Bronchial epithelial cell (primary cell): Measurements from ENCODE around the gene PHOX2A. TPM values are rescaled to one million over a fixed set of nuclear protein-coding genes. Genes with fewer than 3 reads are reported as not detected.

Experiments
- DNase-seq: peaks from one replicate; pipeline ENCODE4 v3.0.0-alpha.2; 2010; ENCODE audit warnings: low read depth
- FAIRE-seq: peaks from 2 replicates; lab custom pipeline; 2011; peaks lifted over from hg19 to GRCh38; lab: Jason Lieb, UNC
- H3K27me3 ChIP-seq: 2 replicates; pipeline ENCODE4 v1.5.1; 2011; ENCODE audit warnings: low read length; ENCODE audit not compliant: control insufficient read depth, insufficient read depth
- H3K36me3 ChIP-seq: 2 replicates; pipeline ENCODE4 v1.5.1; 2011; ENCODE audit warnings: low read length; ENCODE audit not compliant: control insufficient read depth, insufficient read depth
- H3K4me3 ChIP-seq: 2 replicates; pipeline ENCODE4 v1.5.1; 2011; ENCODE audit warnings: mild to moderate bottlenecking, low read depth, low read length, control low read depth
- total RNA-seq: library from RNA; depleted of rRNA; stranded (reverse); fragments of >200 nt; gene quantifications from 2 replicates; pipeline ENCODE4 v1.2.1, GENCODE V29; 2014
- TF ChIP-seq, protein P1 (sequence below): IDR thresholded peaks from 2 replicates; pipeline ENCODE4 v1.5.1; 2011; ENCODE audit warnings: mild to moderate bottlenecking, moderate library complexity, low read length, control low read depth, inconsistent platforms; ENCODE audit not compliant: insufficient read depth, severe bottlenecking

Gene PHOX2A
- total RNA-seq, 1 donor from 2014 or later: not detected

DNA sequence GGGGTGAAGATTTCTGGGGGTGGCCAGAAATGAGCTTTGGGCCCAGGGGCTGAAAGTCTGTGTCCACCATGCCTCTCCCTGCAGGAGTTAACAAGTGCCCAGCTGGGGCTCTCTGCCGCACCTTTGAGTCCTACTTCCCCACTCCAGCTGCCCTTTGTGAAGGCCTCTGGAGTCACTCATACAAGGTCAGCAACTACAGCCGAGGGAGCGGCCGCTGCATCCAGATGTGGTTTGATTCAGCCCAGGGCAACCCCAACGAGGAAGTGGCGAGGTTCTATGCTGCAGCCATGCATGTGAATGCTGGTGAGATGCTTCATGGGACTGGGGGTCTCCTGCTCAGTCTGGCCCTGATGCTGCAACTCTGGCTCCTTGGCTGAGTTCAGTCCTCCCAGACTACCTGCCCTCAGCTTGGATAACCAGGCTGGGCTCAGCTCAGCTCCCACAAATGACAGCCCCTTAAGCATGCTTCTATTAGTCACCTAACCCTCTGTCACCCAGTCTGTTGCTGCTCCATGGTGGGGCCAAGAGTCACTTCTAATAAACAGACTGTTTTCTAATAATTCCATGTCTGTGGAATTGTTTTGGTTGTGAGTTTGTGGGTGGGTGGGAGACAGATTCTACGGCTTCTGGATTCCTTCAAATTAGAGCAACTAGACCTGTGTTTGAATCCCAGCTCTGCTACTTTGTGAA is 22.4 kb downstream of the PHOX2A start:
- Histone ChIP-seq H3K36me3 (no peaks in the 10 kb centered on the region), H3K27me3 (no peaks in the 10 kb centered on the region), H3K4me3 (no peak overlapping the region)
- TF ChIP-seq, protein P1, sequence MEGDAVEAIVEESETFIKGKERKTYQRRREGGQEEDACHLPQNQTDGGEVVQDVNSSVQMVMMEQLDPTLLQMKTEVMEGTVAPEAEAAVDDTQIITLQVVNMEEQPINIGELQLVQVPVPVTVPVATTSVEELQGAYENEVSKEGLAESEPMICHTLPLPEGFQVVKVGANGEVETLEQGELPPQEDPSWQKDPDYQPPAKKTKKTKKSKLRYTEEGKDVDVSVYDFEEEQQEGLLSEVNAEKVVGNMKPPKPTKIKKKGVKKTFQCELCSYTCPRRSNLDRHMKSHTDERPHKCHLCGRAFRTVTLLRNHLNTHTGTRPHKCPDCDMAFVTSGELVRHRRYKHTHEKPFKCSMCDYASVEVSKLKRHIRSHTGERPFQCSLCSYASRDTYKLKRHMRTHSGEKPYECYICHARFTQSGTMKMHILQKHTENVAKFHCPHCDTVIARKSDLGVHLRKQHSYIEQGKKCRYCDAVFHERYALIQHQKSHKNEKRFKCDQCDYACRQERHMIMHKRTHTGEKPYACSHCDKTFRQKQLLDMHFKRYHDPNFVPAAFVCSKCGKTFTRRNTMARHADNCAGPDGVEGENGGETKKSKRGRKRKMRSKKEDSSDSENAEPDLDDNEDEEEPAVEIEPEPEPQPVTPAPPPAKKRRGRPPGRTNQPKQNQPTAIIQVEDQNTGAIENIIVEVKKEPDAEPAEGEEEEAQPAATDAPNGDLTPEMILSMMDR: no peak
- FAIRE-seq (no peak), DNase-seq (no peak)

DNA sequence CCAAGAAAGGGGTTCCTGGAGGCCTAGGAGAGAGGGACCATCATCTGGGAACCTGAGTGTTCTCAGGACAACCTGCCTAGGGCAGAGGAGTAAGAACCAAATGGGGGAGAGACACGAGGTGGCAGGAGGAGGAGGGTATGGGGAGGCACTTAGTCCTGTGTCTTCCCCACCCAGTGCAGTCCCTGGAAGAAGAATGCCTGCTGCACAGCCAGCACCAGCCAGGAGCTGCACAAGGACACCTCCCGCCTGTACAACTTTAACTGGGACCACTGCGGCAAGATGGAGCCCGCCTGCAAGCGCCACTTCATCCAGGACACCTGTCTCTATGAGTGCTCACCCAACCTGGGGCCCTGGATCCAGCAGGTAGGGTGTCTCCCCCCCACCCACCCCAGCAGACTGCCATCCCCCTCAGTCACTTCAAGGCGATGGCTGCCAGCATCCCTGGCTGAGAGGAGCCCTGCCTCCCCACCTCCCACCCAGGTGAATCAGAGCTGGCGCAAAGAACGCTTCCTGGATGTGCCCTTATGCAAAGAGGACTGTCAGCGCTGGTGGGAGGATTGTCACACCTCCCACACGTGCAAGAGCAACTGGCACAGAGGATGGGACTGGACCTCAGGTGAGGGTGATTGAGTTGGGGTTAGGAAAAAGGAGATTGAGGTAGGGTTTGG is 23.1 kb downstream of the PHOX2A start:
- Histone ChIP-seq H3K4me3 (no peak overlapping the region), H3K27me3 (no peaks in the 10 kb centered on the region), H3K36me3 (no peaks in the 10 kb centered on the region)
- no peak for DNase-seq
- FAIRE-seq: no peak
- TF ChIP-seq, protein P1: no peak

DNA sequence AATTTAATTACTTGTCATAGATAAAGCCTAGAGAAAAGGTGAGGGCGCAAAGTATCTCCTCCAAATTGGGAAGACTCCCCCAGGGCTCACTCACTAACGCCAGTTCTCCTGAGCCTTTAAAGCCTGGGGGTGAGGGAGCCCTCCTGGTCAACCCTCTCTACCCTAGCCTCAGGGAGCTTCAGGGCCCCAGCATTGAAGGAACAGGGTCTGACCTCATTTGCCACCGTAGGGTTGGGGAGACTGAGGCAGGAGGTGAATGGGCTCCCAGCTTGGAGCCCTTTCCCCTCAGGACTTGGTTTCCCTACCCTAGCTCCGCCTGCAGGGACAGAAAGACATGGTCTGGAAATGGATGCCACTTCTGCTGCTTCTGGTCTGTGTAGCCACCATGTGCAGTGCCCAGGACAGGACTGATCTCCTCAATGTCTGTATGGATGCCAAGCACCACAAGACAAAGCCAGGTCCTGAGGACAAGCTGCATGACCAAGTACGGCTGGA is 25.7 kb downstream of the PHOX2A start:
- TF ChIP-seq, protein P1: no peak
- Histone ChIP-seq H3K4me3 (no peak overlapping the region), H3K36me3 (no peaks in the 10 kb centered on the region), H3K27me3 (no peaks in the 10 kb centered on the region)
- FAIRE-seq (no peak), DNase-seq (no peak)

DNA sequence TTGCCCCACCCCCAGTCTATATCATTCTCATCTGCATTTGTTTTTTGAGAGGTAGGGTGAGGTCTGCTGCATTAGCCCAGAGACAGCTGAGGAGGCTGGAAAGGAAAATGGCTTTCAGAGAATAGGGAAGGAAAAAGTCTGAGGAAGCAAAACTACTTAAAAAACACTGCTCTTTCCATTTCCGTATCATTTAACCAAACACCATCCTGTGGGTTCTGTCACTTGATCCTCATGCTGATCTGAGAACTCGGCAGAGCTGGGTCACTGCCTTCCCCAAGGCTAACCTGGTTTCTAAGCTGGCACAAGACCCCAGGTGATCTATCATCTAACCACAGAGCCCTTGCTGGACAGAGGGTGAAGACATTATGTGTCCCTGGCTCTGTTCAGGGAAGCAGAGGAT is 26.1 kb downstream of the PHOX2A start:
- FAIRE-seq (no peak), DNase-seq (no peak)
- TF ChIP-seq, protein P1: no peak
- H3K4me3 ChIP-seq: no peak overlapping the region
- no peaks in the 10 kb centered on the region for H3K36me3 ChIP-seq
- no peaks in the 10 kb centered on the region for H3K27me3 ChIP-seq

DNA sequence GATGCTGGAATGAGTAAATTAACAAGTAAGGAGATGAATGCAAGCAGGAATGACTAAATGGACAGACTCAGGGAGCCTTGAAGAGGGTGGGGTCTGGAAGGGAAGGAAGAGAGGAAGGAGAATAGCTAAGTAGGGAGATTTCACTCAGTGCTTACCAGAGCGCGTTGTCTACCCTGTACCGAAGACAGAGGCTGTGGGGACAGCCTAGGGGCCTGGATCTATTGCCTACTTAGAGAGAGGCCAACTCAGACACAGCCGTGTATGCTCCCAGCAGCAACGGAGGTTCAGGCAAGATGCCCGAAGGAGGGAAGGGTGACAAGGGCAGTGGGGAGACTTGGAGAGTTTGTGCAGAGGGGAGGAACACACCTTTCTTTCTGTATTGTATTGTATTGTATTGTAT is 27.3 kb downstream of the PHOX2A start, which contains the start of gene FOLR2:
TSS of gene FOLR2 (plus strand) at position 157 of the 400 bp plus-strand sequence. CDS start 1,791 bp downstream, outside the sequence.
- Histone ChIP-seq H3K4me3 (no peak within 1 kb of the TSS), H3K36me3 (no peaks in the 10 kb centered on the region), H3K27me3 (no peaks in the 10 kb centered on the region)
- DNase-seq (no peak), FAIRE-seq (no peak)
- TF ChIP-seq, protein P1: no peak
